ENCODE measurements around the gene PLPP7. TPM values are rescaled to one million over a fixed set of nuclear protein-coding genes. Genes with fewer than 3 reads are reported as not detected.

The PLPP7 gene
- total RNA-seq, 1 donor: 16.3 TPM

- Histone ChIP-seq H3K4me1 (ENCODE audit: insufficient read depth, low read length) (peaks cover 10% of the 10 kb centered on the region), H3K9me3 (ENCODE audit: low read depth, low read length) (no peaks in the 10 kb centered on the region), H3K27me3 (ENCODE audit: insufficient read depth, low read length) (no peaks in the 10 kb centered on the region), H3K36me3 (ENCODE audit: insufficient read depth, low read length) (peaks cover 13% of the 10 kb centered on the region), H2AFZ (ENCODE audit: low read length) (no peak overlapping the region), H3K27ac (ENCODE audit: low read depth, low read length) (no peak overlapping the region), H3K79me2 (ENCODE audit: insufficient read depth, low read length) (peaks cover 34% of the 10 kb centered on the region), H3K4me3 (ENCODE audit: insufficient read depth, low read length) (no peak overlapping the region), H3K4me2 (ENCODE audit: insufficient read depth, low read length) (no peak overlapping the region), H4K20me1 (ENCODE audit: insufficient read depth, low read length) (peaks cover 22% of the 10 kb centered on the region)
- no peak for TF ChIP-seq CTCF (IDR thresholded peaks at IDR 0.05; ENCODE audit: extremely low read depth, low read depth, low read length)
- DNase-seq (ENCODE audit: insufficient read length, low spot score, missing footprints): no peak
Measured at GRCh38 chr9:131291795-131292315, 2.3 kb downstream of the PLPP7 start.

DNA sequence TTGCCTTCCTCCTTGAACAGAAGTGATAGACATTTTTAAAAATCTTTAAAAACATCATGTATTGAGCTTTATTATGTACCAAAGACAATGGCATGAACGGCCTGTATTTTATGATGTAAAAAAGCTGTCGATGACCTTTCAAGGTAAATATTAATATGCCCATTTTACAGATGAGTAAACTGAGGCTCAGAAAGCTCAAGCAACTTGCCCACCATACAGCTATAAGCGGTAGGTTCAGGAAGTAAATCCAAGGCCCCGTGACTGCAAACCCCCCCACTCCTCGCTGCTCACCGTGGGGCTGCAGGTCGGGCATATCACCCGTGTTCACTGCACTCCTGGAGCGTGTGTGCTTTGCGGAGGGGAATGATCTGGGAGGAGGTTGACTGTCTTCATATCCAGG is 3.4 kb downstream of the PLPP7 start:
- Histone ChIP-seq H3K4me2 (ENCODE audit: insufficient read depth, low read length) (no peak overlapping the region), H3K4me3 (ENCODE audit: insufficient read depth, low read length) (no peak overlapping the region), H2AFZ (ENCODE audit: low read length) (no peak overlapping the region), H3K4me1 (ENCODE audit: insufficient read depth, low read length) (peaks cover 13% of the 10 kb centered on the region), H3K27me3 (ENCODE audit: insufficient read depth, low read length) (no peaks in the 10 kb centered on the region), H3K79me2 (ENCODE audit: insufficient read depth, low read length) (peaks cover 35% of the 10 kb centered on the region), H3K36me3 (ENCODE audit: insufficient read depth, low read length) (peaks cover 13% of the 10 kb centered on the region), H3K9me3 (ENCODE audit: low read depth, low read length) (no peaks in the 10 kb centered on the region), H3K27ac (ENCODE audit: low read depth, low read length) (no peak overlapping the region), H4K20me1 (ENCODE audit: insufficient read depth, low read length) (peaks cover 30% of the 10 kb centered on the region)
- DNase-seq (ENCODE audit: insufficient read length, low spot score, missing footprints): no peak
- no peak for TF ChIP-seq CTCF (IDR thresholded peaks at IDR 0.05; ENCODE audit: extremely low read depth, low read depth, low read length)

GRCh38 chr9:131296460-131296859 is 6.9 kb downstream of the PLPP7 start:
- no peak for DNase-seq (ENCODE audit: insufficient read length, low spot score, missing footprints)
- Histone ChIP-seq H2AFZ (ENCODE audit: low read length) (no peak overlapping the region), H3K27ac (ENCODE audit: low read depth, low read length) (no peak overlapping the region), H3K36me3 (ENCODE audit: insufficient read depth, low read length) (peaks cover 13% of the 10 kb centered on the region), H3K9me3 (ENCODE audit: low read depth, low read length) (no peaks in the 10 kb centered on the region), H3K27me3 (ENCODE audit: insufficient read depth, low read length) (no peaks in the 10 kb centered on the region), H3K79me2 (ENCODE audit: insufficient read depth, low read length) (peaks cover 19% of the 10 kb centered on the region), H4K20me1 (ENCODE audit: insufficient read depth, low read length) (peaks cover 32% of the 10 kb centered on the region), H3K4me2 (ENCODE audit: insufficient read depth, low read length) (no peak overlapping the region), H3K4me3 (ENCODE audit: insufficient read depth, low read length) (no peak overlapping the region), H3K4me1 (ENCODE audit: insufficient read depth, low read length) (peaks cover 2% of the 10 kb centered on the region)
- no peak for TF ChIP-seq CTCF (IDR thresholded peaks at IDR 0.05; ENCODE audit: extremely low read depth, low read depth, low read length)

- Histone ChIP-seq H2AFZ (ENCODE audit: low read length) (no peak overlapping the region), H3K4me3 (ENCODE audit: insufficient read depth, low read length) (no peak overlapping the region), H3K79me2 (ENCODE audit: insufficient read depth, low read length) (peaks cover 17% of the 10 kb centered on the region), H3K4me2 (ENCODE audit: insufficient read depth, low read length) (no peak overlapping the region), H4K20me1 (ENCODE audit: insufficient read depth, low read length) (peaks cover 32% of the 10 kb centered on the region), H3K4me1 (ENCODE audit: insufficient read depth, low read length) (peaks cover 2% of the 10 kb centered on the region), H3K27me3 (ENCODE audit: insufficient read depth, low read length) (no peaks in the 10 kb centered on the region), H3K27ac (ENCODE audit: low read depth, low read length) (no peak overlapping the region), H3K9me3 (ENCODE audit: low read depth, low read length) (no peaks in the 10 kb centered on the region), H3K36me3 (ENCODE audit: insufficient read depth, low read length) (peaks cover 13% of the 10 kb centered on the region)
- no peak for TF ChIP-seq CTCF (IDR thresholded peaks at IDR 0.05; ENCODE audit: extremely low read depth, low read depth, low read length)
- peak; percentile 52 for DNase-seq (ENCODE audit: insufficient read length, low spot score, missing footprints)
Measured at GRCh38 chr9:131296906-131297500, 7.5 kb downstream of the PLPP7 start.
